HEK293 (cell line): ENCODE results near the gene CSGALNACT2.
A peak's percentile ranks its signal among the peaks of the same experiment; 100 is the strongest.

Source experiments
- CTCF ChIA-PET: fragments of 350-600 bp; formaldehyde crosslinking; extraction: SDS; loops from one replicate; lab custom pipeline; 2021; ENCODE audit warnings: antibody characterized with exemption; lab: Yijun Ruan, JAX
- POLR2A ChIA-PET: fragments of 300-600 bp; formaldehyde crosslinking; extraction: SDS; loops from one replicate; lab custom pipeline; 2020; ENCODE audit warnings: antibody characterized with exemption, inconsistent platforms; lab: Yijun Ruan, JAX
- H3K27ac ChIP-seq: fragments of 200-500 bp; sonication (Bioruptor generic); 2 replicates; pipeline ENCODE4 v1.5.1; 2014; ENCODE audit warnings: low read depth, low read length, control low read depth, inconsistent platforms; ENCODE audit errors: extremely low read depth
- H3K36me3 ChIP-seq, 2 experiments: fragments of 200-500 bp in 1 of 2; sonication (Bioruptor generic) in 1 of 2; 1 replicate in 1 of 2; 2 replicates in 1 of 2; pipeline ENCODE4 v1.5.1; 2014 to 2017; ENCODE audit warnings: inconsistent platforms in 2 of 2, low read length in 2 of 2; ENCODE audit not compliant: control insufficient read depth in 2 of 2, insufficient read depth in 1 of 2
- H3K4me1 ChIP-seq: fragments of 200-500 bp; sonication (Bioruptor generic); 2 replicates; pipeline ENCODE4 v1.5.1; 2014; ENCODE audit warnings: mild to moderate bottlenecking, low read length, inconsistent platforms; ENCODE audit not compliant: control insufficient read depth, insufficient read depth
- H3K4me3 ChIP-seq: 2 replicates; pipeline ENCODE4 v1.5.1; 2011; ENCODE audit warnings: low read depth, mild to moderate bottlenecking, control low read depth, low read length, moderate library complexity
- H3K9me3 ChIP-seq: fragments of 200-500 bp; sonication (Bioruptor generic); 2 replicates; pipeline ENCODE4 v1.5.1; 2014; ENCODE audit warnings: low read depth, low read length, inconsistent platforms; ENCODE audit not compliant: control insufficient read depth, insufficient read depth
- GLIS1 ChIP-seq: fragments of 450-650 bp; formaldehyde crosslinking; IDR thresholded peaks from 2 replicates; pipeline ENCODE4 v1.5.1; 2016; ENCODE audit warnings: missing biosample characterization, missing genetic modification characterization
- GLIS2 ChIP-seq: fragments of 450-650 bp; formaldehyde crosslinking; IDR thresholded peaks from 2 replicates; pipeline ENCODE4 v1.5.1; 2016; ENCODE audit warnings: missing biosample characterization, missing genetic modification characterization
- HOXC10 ChIP-seq: sonication (generic); formaldehyde crosslinking; IDR thresholded peaks from 2 replicates; pipeline ENCODE4 v1.8.1; 2023; ENCODE audit warnings: mild to moderate bottlenecking, missing genetic modification reagents
- KLF1 ChIP-seq: fragments of 450-650 bp; formaldehyde crosslinking; IDR thresholded peaks from 2 replicates; pipeline ENCODE4 v1.5.1; 2016; ENCODE audit warnings: missing biosample characterization, missing genetic modification characterization
- MEIS1 ChIP-seq: sonication (generic); formaldehyde crosslinking; IDR thresholded peaks from 2 replicates; pipeline ENCODE4 v1.8.1; 2022; ENCODE audit warnings: missing genetic modification reagents, mild to moderate bottlenecking, borderline replicate concordance
- TCF7L2 ChIP-seq: IDR thresholded peaks from 2 replicates; pipeline ENCODE4 v1.6.1; 2011; ENCODE audit warnings: low read depth, mild to moderate bottlenecking, inconsistent platforms, low read length, moderate library complexity, borderline replicate concordance
- YY2 ChIP-seq: fragments of 450-650 bp; formaldehyde crosslinking; IDR thresholded peaks from 2 replicates; pipeline ENCODE4 v1.5.1; 2016; ENCODE audit warnings: missing biosample characterization, missing genetic modification characterization
- ZNF23 ChIP-seq: fragments of 450-650 bp; formaldehyde crosslinking; IDR thresholded peaks from 2 replicates; pipeline ENCODE4 v1.5.1; 2016; ENCODE audit warnings: missing biosample characterization, missing genetic modification characterization, borderline replicate concordance
- ZNF514 ChIP-seq: fragments of 450-650 bp; formaldehyde crosslinking; IDR thresholded peaks from 2 replicates; pipeline ENCODE4 v1.5.1; 2016; ENCODE audit warnings: missing biosample characterization, missing genetic modification characterization
- ZNF624 ChIP-seq: fragments of 450-650 bp; formaldehyde crosslinking; IDR thresholded peaks from 2 replicates; pipeline ENCODE4 v1.5.1; 2017; ENCODE audit warnings: missing biosample characterization, missing genetic modification characterization
- TF ChIP-seq, protein P1 (sequence below): fragments of 450-650 bp; formaldehyde crosslinking; IDR thresholded peaks from 2 replicates; pipeline ENCODE4 v1.5.1; 2016; ENCODE audit warnings: missing biosample characterization, missing genetic modification characterization
- TF ChIP-seq, protein P2 (sequence below): fragments of 450-650 bp; formaldehyde crosslinking; IDR thresholded peaks from 2 replicates; pipeline ENCODE4 v1.5.1; 2016; ENCODE audit warnings: missing biosample characterization, missing genetic modification characterization
- TF ChIP-seq, protein P3 (sequence below): fragments of 450-650 bp; formaldehyde crosslinking; IDR thresholded peaks from 2 replicates; pipeline ENCODE4 v1.5.1; 2016; ENCODE audit warnings: missing biosample characterization, missing genetic modification characterization
- TF ChIP-seq, protein P4 (sequence below): fragments of 450-650 bp; formaldehyde crosslinking; IDR thresholded peaks from 2 replicates; pipeline ENCODE4 v1.5.1; 2016; ENCODE audit warnings: missing biosample characterization, missing genetic modification characterization
- TF ChIP-seq, protein P5 (sequence below): sonication (generic); formaldehyde crosslinking; IDR thresholded peaks from 2 replicates; pipeline ENCODE4 v1.8.1; 2022; ENCODE audit warnings: mild to moderate bottlenecking, moderate library complexity, missing genetic modification reagents

Gene CSGALNACT2

DNA sequence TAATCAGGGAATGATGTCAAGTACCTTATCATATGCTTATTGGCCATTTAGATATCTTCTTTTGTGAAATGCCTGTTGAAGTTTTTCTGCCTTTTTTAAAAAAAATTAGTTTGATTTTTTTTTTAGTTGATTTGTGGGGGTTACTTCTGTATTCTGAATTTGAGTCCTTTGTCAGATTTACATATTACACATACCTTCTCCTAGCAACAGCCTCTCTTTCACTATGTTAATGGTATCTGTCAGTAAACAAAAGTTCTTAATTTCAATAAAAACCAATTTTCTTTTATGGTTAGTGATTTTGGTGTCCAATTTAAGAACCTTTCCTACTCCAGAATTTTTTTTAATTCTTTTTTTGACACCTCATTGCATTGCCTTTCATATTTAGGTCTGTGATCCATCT, 52.0 kb downstream of the CSGALNACT2 start (continued):
- TF ChIP-seq YY2 (tag by site-specific recombination) (no peak), ZNF514 (tag by site-specific recombination) (no peak)
- TF ChIP-seq, protein P1, sequence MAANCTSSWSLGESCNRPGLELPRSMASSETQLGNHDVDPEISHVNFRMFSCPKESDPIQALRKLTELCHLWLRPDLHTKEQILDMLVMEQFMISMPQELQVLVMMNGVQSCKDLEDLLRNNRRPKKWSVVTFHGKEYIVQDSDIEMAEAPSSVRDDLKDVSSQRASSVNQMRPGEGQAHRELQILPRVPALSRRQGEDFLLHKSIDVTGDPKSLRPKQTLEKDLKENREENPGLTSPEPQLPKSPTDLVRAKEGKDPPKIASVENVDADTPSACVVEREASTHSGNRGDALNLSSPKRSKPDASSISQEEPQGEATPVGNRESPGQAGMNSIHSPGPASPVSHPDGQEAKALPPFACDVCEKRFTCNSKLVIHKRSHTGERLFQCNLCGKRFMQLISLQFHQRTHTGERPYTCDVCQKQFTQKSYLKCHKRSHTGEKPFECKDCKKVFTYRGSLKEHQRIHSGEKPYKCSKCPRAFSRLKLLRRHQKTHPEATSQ = no peak
- TF ChIP-seq, protein P2, sequence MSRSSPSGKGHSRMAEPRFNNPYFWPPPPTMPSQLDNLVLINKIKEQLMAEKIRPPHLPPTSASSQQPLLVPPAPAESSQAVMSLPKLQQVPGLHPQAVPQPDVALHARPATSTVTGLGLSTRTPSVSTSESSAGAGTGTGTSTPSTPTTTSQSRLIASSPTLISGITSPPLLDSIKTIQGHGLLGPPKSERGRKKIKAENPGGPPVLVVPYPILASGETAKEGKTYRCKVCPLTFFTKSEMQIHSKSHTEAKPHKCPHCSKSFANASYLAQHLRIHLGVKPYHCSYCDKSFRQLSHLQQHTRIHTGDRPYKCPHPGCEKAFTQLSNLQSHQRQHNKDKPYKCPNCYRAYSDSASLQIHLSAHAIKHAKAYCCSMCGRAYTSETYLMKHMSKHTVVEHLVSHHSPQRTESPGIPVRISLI (tag by site-specific recombination) = no peak

DNA sequence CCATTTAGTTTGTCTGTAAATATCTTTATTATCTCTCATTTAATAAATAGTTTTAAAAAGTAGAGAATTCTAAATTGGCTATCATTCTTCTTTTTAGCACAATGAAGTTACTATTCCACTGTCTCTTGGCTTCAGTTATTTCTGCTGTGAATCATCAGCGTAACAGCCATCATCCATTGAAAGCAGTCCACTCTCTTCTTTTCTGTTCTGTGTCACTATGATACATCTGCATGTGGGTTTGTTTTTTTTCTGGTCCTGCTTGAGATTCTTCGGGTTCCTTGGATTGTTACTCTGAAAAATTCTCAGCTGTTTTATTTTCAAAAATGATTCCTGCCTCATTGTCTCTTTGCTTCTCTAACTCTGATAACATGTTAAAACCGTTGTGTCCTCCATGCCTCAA, 52.5 kb downstream of the CSGALNACT2 start:
- ChIA-PET CTCF (interaction anchor here (1.2 to 1.3 kb wide), 2 partner anchors 14 to 272 kb away, joined by 5 to 7 read pairs; no protein-coding TSS in a partner anchor), POLR2A (no interaction called here)

DNA sequence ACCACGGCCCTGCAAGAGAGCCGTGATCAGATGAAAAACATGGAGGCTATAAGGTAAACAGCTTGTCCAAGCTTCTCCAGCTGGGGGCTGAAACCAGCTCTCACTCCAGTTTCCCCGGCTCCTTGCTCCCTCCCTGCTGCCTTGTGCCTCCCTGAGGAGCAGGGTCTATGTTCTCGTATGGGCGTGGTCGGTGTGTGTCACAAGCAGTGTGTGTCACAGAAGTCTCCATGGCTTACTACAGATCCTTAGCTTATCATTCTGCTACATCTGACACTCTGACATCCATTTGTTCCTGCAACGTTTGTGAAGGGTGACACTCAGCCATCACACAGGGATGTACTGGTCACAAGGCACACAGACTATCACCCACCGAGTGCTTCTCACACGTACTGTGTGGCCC, 54.6 kb downstream of the CSGALNACT2 start:
- Histone ChIP-seq H3K27ac (no peak overlapping the region), H3K4me3 (no peak overlapping the region), H3K4me1 (no peaks in the 10 kb centered on the region), H3K9me3 (no peaks in the 10 kb centered on the region), H3K36me3 (peaks cover 0 to 3% of the 10 kb centered on the region in 2 experiments; a peak in 1 of 3 replicates)
- POLR2A ChIA-PET = no interaction called here
- CTCF ChIA-PET = interaction anchor here (1.0 to 3.3 kb wide), 2 partner anchors 12 to 99 kb away, joined by 4 to 21 read pairs; no protein-coding TSS in a partner anchor
- no peak for TF ChIP-seq ZNF624 (tag by site-specific recombination)
- peak; percentile 36; the same call in 1 of the 2 replicates for TF ChIP-seq KLF1 (tag by site-specific recombination)

More for the DNA sequence above, 52.5 kb downstream of the CSGALNACT2 start:
- Histone ChIP-seq H3K27ac (no peak overlapping the region), H3K36me3 (peaks cover 0 to 20% of the 10 kb centered on the region in 2 experiments; a peak in 1 of 3 replicates), H3K9me3 (no peaks in the 10 kb centered on the region), H3K4me3 (no peak overlapping the region), H3K4me1 (no peaks in the 10 kb centered on the region)
- no peak for TF ChIP-seq HOXC10
- no peak for TF ChIP-seq TCF7L2
- no peak for TF ChIP-seq MEIS1 (CRISPR knock-in tag)
- TF ChIP-seq, protein P3, sequence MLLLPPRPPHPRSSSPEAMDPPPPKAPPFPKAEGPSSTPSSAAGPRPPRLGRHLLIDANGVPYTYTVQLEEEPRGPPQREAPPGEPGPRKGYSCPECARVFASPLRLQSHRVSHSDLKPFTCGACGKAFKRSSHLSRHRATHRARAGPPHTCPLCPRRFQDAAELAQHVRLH (tag by site-specific recombination) = no peak
- TF ChIP-seq GLIS2 = no peak
- TF ChIP-seq, protein P4, sequence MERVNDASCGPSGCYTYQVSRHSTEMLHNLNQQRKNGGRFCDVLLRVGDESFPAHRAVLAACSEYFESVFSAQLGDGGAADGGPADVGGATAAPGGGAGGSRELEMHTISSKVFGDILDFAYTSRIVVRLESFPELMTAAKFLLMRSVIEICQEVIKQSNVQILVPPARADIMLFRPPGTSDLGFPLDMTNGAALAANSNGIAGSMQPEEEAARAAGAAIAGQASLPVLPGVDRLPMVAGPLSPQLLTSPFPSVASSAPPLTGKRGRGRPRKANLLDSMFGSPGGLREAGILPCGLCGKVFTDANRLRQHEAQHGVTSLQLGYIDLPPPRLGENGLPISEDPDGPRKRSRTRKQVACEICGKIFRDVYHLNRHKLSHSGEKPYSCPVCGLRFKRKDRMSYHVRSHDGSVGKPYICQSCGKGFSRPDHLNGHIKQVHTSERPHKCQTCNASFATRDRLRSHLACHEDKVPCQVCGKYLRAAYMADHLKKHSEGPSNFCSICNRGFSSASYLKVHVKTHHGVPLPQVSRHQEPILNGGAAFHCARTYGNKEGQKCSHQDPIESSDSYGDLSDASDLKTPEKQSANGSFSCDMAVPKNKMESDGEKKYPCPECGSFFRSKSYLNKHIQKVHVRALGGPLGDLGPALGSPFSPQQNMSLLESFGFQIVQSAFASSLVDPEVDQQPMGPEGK (tag by site-specific recombination) = no peak
- TF ChIP-seq, protein P5, sequence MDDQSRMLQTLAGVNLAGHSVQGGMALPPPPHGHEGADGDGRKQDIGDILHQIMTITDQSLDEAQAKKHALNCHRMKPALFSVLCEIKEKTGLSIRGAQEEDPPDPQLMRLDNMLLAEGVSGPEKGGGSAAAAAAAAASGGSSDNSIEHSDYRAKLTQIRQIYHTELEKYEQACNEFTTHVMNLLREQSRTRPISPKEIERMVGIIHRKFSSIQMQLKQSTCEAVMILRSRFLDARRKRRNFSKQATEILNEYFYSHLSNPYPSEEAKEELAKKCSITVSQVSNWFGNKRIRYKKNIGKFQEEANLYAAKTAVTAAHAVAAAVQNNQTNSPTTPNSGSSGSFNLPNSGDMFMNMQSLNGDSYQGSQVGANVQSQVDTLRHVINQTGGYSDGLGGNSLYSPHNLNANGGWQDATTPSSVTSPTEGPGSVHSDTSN (CRISPR knock-in tag) = no peak
- no peak for TF ChIP-seq GLIS1 (tag by site-specific recombination)
- TF ChIP-seq ZNF23 (tag by site-specific recombination) = no peak
